OCI-LY3 (cell line): ENCODE results near the gene IMP3.

Source experiments
- H2AFZ ChIP-seq: fragments of 200-600, 300-600 bp; shearing (Covaris generic); 2 replicates; pipeline ENCODE4 v1.6.0; 2014; ENCODE audit warnings: antibody characterized with exemption, low read depth, low read length
- H3K27ac ChIP-seq: fragments of 200-600, 300-600 bp; sonication (generic); 2 replicates; pipeline ENCODE4 v1.5.1; 2014; ENCODE audit warnings: mild to moderate bottlenecking, low read length, moderate library complexity, mixed read lengths
- H3K27me3 ChIP-seq: fragments of 200-600, 300-600 bp; sonication (generic); 2 replicates; pipeline ENCODE4 v1.6.1; 2014; ENCODE audit warnings: low read depth, low read length, mixed read lengths
- H3K36me3 ChIP-seq: fragments of 200-600, 300-600 bp; sonication (generic); replicated peaks from 2 replicates; pipeline ENCODE3; 2014; ENCODE audit warnings: low read depth, low read length, mixed read lengths
- H3K4me1 ChIP-seq: fragments of 300-600, 200-600 bp; sonication (generic); 2 replicates; pipeline ENCODE4 v1.6.1; 2014; ENCODE audit warnings: low read length, mixed read lengths
- H3K4me2 ChIP-seq: fragments of 200-600, 300-600 bp; sonication (generic); 2 replicates; pipeline ENCODE4 v1.6.1; 2014; ENCODE audit warnings: low read length, mixed read lengths
- H3K4me3 ChIP-seq: fragments of 300-600, 200-600 bp; sonication (generic); 2 replicates; pipeline ENCODE4 v1.5.1; 2014; ENCODE audit warnings: antibody characterized with exemption, mild to moderate bottlenecking, low read length, moderate library complexity
- H3K79me2 ChIP-seq: fragments of 300-600, 200-600 bp; shearing (Covaris generic); 2 replicates; pipeline ENCODE4 v1.6.1; 2014; ENCODE audit warnings: mild to moderate bottlenecking, low read length, mixed read lengths
- H3K9ac ChIP-seq: fragments of 300-600, 200-600 bp; shearing (Covaris generic); 2 replicates; pipeline ENCODE4 v1.6.0; 2014; ENCODE audit warnings: mild to moderate bottlenecking, low read length, moderate library complexity
- H3K9me3 ChIP-seq: fragments of 200-600, 300-600 bp; shearing (Covaris generic); 2 replicates; pipeline ENCODE4 v1.6.1; 2014; ENCODE audit warnings: low read length, mixed read lengths; ENCODE audit not compliant: insufficient read depth
- H4K20me1 ChIP-seq: fragments of 200-600, 300-600 bp; sonication (generic); 2 replicates; pipeline ENCODE4 v1.6.1; 2016; ENCODE audit warnings: low read length, mixed read lengths; ENCODE audit not compliant: insufficient read depth
- CTCF ChIP-seq: fragments of 200-600, 300-600 bp; sonication (generic); IDR thresholded peaks from 2 replicates; pipeline ENCODE4 v1.5.1; 2014; ENCODE audit warnings: antibody characterized with exemption, low read length, low read depth
- EZH2phosphoT487 ChIP-seq: fragments of 200-600 bp; shearing (Covaris generic); IDR thresholded peaks from 2 replicates; pipeline ENCODE4 v1.6.1; 2018; ENCODE audit warnings: antibody characterized with exemption, mixed run types, low read depth

The IMP3 gene

GRCh38 chr15:75590239-75590638 is 49.8 kb downstream of the IMP3 start:
- H3K27me3 ChIP-seq, result no peaks in the 10 kb centered on the region
- no peaks in the 10 kb centered on the region for H3K79me2 ChIP-seq
- H3K9ac ChIP-seq, result no peak overlapping the region
- H3K4me1 ChIP-seq, result no peaks in the 10 kb centered on the region
- H3K4me2 ChIP-seq, result no peak overlapping the region
- TF ChIP-seq CTCF, result no peak
- no peak for TF ChIP-seq EZH2phosphoT487
- no peaks in the 10 kb centered on the region for H3K9me3 ChIP-seq
- no peaks in the 10 kb centered on the region for H4K20me1 ChIP-seq
- no peak overlapping the region for H2AFZ ChIP-seq
- H3K36me3 ChIP-seq, result peaks cover 4% of the 10 kb centered on the region
- no peak overlapping the region for H3K27ac ChIP-seq
- no peak overlapping the region for H3K4me3 ChIP-seq
